ENCODE results near the gene SRSF9.
"Not testable (repeated sequence)": the region's sequence is repeated elsewhere in the genome, so short reads cannot be mapped to it uniquely, and the experiment has no call there.

The SRSF9 gene

DNA sequence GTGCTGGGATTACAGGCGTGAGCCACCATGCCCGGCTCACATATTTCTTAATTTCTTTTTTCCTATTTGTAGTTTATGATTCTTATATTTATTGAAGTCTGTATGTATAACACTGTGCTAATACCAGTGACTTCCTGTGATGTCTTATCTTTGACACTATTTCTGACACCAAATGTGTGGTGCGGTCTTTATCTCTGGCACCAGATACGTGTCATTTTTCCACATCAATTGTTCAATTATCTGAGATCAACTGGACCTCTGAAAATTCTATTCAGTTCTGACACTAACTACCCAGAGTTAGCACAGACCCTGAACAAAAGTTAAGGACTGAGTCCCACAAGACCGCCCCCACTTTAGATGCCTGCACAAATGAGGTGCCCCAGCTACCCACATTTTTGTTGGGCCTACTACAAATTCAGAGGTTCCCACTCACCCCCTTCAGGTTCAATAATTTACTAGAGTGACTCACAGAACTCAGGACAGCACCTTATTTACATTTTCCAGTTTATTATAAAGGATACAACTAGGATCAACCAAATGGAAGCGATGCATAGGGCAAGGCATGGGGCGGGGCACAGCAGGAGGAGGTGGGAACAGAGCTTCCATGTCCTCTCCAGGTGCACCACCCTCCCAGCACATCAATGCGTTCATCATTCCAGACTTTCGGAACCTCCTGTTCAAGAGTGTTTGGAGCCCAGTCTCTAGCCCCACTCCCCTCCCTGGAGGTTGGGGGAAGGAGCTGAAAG lies 11.6 kb upstream of the SRSF9 start:
- no peak for DNase-seq

DNA sequence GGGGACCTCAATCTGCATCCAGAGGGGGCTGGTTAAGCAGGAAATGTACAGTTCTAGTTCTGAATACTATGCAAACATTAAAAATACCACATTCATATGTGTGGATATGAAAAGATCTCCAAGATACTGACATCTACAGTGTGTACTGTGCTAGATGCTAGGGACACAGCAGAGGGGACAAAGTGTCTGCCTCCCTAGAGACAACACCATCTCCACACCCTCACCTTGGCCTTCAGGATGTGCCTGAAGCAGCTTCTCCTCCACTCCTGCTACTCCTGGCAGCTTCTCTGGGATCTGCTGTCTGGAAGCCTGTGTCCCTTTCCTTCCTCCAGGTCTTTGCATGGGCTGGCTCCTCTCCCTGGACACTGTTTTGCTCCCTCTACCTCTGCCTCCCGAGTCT lies 10.7 kb upstream of the SRSF9 start:
- DNase-seq, result no peak

DNA sequence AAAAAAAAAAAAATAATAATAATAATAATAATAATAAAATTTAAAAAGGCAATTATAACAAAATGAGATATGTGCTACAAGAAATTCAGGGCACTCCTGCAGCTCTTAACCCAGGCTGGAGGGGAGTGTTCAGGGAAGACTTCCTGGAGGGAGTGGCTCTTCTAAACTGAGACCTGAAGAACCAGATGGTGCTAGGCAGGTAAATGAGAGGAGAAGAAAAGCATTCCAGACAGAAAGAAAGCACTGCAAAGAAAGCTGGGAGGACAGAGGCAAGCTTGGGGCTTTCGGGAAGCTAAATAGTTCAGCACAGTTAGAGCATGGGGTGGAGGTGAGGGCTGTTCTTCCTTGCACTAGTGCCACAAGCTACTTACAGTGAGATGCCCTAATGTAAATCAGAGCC lies 9.9 kb upstream of the SRSF9 start:
- no peak for DNase-seq

DNA sequence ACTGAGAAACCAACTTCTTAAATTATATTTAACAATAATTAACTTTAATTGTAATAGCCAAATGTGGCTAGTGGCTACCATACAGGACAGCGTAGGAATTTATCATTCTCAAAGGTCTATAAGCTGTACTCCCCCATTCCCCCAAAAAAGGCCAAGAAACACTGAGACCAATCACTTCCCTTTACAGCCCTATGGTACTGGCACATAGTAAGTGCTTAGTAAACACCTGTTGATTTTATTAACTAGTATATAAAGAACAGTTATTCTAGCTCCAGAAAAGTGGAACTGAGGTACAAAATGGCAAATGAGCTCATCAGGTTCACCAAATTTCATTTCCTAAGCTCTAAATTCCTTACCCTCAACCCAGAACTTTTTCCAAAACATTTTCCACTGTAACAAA lies 6.1 kb upstream of the SRSF9 start:
- DNase-seq, result no peak

DNA sequence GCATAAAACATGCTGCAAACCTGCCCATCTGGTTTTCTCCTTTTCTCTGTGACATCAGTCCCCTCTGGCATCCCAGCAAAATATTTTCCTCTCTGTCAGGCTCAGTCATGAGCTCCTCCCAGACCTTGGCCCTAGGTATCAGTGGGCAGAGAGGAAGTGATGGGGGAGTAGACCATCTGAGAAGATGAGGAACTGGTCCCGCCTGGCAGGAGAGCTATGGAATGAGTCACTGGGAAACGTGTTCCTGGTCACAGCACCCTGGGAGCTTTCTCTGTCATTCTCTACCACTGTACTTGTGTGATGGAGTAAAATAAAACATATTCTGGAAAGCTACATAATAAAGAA lies 5.0 kb upstream of the SRSF9 start:
- peak; percentile 14 for DNase-seq

DNA sequence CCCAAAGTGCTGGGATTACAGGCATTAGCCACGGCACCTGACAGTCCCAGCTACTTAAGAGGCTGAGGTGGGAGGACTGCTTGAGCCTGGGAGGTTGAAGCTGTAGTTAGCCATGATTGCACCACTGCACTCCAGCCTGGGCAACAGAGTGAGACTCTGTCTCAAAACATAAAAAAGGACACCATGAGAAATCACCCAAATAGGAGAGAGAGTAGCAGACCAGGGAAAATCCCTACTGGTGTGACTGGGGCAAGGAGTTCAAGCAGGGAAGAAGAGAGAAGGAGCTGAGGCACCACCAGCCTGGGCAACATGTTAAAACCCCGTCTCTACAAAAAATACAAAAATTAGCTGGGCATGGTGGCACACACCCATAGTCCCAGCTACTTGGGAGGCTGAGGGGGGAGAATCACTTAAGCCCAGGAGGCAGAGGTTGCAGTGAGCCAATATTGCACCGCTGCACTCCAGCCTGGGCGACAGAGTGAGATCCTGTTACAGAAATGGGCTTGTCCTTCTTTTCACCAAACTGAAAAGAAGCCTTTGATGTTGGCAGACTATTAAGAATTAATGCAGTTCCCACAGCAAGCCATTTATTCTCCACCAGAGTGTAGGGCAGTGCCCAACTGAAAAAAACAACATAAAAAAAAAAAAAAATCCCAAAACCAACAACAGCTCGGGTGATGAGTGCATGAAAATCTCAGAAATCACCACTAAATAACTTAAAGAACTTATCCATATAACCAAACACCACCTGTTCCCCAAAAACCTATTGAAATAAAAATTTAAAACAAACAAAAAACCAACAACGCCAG lies 4.5 kb upstream of the SRSF9 start:
- DNase-seq, result no peak

DNA sequence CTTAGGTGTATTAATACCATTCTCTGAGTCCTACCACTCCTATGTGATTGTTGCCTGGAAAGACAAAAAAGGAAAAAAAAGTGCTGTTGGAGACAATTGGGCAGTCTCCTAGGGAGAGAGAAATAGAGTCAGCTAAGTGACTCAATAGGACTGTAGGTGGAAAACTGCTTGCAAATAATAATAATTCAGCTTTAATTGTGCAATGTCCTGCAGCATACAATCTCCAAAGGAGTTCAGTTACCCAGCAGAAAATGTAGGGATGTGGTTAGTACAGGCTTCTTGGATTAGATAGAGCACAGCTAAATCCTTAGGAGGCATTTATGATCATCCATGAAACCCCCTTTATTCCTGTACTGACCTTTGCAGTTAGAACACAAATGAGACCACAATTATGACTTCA lies 3.0 kb upstream of the SRSF9 start:
- no peak for DNase-seq

DNA sequence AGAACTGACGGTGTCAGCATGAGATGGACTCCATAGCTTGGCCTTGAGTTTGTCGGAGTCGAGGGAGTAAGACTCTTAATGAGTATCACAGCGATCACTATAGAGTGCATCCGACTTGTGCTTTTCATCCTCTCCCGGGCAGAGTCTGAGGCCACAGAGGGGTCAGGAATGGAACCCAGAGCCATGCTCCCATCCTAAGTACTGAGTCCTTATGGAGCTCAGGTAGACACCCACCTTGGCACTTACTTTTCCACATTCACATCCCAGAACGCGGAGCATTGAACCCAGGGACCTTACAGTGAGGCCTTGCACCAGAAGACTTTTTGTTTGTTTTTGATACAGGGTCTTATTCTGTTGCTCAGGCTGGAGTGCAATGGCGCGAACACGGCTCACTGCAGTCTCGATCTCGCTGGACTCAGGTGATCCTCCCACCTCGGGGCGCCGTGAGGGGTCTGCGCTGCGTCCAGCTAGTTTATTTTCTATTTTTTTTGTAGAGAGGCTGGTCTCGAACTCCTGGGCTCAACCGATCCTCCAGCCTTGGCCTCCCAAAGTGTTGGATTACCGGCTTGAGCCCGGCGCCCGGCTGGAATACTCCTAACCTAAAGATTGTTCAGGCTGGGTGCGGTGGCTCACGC lies 719 bp upstream of the SRSF9 start:
- no peak for DNase-seq

DNA sequence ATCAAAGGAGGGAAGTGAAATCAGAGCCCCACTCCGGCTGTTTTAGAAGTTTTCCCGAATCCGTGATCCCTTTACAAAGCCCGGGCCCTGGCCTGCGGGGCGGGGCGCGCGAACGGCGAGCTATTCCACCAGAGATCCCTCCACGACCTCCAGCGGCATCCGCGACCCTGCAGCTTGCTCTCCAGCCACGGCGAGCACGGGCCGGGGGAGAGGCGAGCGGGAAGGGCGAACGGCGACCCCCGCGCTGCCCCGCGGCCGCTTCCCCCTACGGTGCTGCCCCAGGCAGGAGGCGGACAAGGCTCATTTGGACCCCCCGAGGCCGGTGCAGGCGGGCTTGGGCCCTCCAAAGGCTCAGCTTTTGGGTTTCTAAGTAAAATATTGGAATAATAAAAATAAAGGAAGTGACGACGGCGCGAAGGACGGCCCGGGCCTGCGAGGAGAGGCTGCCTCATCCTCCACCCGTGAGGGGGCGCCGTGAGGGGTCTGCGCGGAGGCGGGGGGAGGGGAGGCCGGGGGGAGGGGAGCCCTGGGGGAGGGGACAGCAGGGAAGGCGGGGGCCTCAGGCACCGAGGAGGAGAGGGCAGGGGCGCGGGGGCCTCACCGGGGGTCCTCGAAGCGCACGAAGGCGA lies 613 bp downstream of the SRSF9 start:
- DNase-seq, result no peak

DNA sequence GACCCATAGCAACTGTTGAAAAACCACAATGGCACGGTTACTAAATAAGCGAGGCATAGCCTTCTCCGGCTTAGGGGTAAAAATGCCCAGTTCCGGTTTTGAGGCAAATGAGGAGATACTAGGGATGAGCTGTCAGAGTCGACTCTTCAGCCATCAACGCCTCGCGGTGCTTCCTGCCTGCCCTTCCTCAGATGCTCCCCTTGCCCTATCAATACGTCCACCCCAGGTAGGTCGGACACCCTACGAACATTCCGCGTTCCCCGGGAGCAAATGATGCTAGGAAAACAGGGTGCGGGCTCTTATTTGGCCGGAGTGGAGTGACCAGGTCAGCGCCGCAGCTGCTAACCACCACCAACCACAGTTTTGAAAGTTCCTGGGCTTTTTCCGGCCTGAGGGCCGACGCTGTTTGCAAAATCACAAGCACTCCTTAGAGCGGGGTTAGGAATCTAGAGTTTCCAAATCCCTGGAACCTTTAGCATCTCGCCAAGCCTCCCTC lies 1.2 kb downstream of the SRSF9 start:
- no peak for DNase-seq

DNA sequence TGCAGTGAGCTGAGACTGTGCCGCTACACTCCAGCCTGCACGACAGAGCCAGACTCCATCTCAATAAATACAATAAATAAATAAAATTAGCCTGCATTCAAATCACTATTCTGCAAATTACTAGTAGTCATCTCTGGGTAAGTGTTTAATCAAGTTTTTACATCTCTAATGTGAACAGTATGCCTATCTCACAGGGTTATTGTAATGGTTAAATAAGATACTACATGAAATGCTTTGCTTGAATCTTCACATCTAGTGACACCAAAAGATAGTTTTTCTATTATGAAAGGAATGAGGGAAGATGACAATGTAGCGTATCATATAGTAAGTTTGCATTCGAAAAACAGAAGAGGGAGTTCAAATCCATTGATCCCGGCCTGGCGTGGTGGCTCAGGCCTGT lies 2.1 kb downstream of the SRSF9 start:
- no peak for DNase-seq

DNA sequence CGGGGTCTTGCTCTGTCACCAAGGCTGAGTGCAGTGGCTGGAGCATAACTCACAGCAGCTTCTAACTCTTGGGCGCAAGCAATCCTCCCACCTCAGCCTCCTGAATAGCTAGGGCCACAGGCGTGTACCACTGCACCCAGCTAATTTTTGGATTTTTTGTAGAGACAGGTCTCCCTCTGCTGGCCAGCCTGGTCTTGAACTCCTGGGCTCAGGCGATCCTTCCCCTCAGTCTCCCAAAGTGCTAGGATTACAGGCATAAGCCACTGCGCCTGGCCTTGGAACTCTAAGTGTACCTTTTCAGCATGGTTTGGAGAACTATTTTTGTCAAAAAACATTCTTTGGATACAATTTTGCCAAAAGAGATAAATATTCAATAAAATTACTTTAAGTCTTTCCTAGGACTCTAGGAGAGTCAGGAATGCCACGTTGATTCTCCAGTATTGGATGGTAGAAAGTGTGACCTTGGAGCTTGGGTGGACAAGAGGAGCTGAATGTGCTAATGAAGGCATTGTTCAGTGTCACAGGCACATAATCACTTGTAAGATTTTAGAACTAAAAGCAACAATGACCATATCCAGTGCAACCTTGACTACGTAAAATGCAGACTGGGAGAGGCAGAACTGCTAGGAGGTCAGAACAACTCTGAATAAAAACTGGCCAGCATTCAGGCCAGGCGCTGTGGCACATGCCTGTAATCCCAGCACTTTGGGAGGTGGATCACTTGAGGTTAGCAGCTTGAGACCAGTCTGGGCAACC lies 2.8 kb downstream of the SRSF9 start:
- peak; percentile 20 for DNase-seq

DNA sequence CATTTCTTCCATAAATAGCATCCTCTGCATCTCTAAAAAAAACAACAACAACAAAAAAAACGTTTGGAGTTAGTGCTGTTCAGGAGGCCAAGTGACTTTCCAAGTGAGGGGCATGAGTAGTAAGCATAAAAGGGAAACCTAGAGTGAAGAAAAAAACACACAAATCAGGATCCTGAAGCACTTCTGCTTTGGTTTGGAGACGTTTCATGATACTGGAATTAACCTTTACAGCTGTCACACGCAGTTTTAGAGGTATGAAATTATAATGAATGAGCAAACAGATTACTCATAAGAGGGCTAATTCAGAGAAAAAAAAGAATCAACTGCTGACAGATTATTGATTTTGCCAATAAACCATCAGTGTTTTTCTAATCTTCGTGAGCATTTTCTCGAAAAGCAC lies 3.8 kb downstream of the SRSF9 start:
- no peak for DNase-seq

DNA sequence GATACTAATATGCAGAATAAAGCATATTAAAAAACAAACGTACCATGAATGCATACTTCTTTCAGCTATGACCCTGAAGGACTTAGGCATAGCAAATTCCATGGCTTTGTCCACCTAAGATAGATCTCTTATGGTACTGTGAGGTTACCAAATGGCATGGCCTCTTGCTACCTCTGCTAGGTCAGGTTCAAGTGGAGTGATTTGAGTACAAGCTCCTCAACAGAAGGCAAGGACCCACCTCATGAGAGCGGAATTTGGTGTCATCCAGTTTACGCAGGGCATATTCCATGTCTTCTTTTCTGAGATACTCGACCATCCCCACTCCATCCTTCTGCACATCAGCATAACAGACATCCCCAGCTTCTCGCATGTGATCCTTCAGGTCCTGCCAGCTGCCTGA lies 5.8 kb downstream of the SRSF9 start:
- no peak for DNase-seq

DNA sequence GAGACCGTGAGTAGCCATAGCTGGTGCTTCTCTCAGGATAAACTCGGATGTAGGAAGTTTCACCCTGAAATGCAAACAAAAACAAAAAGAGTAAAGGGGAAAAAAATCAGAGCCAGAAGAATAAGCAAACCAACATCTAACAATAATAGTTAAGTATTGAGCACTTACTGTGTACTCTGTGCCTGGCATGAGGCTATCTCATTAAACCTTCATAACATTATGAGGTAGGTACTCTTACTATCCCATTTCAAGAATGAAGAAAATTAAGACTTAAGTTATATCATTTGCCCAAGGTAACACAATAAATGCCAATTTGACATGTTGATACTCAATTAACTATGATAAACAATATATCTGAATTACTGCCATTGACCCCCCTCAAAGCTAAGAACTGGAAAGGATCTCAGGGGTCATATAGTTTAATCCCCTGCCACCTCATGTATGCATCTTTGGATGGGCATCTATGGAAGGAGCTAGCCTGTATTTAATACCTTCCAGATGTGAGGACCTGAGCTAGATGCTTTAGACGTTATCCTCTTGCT lies 7.4 kb downstream of the SRSF9 start:
- no peak for DNase-seq

DNA sequence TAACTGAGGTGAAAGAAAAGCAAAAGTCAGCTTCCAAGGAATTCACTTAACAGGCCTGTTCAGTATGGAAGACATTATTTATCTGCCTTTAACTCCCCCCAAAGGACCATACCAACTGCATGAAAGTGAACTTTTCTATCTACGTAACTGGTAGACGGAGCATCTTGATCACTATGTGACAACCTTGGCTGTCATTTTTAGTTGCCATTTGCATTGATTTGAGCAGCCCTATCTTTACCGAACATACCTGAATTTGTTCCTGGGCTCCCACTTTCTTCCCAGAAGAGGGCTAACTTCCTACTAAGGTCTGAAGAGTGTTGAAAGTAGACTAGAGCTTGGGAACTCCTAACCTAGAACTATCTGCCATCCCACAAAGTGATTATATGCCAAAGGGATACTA lies 9.4 kb downstream of the SRSF9 start:
- DNase-seq, result no peak

DNA sequence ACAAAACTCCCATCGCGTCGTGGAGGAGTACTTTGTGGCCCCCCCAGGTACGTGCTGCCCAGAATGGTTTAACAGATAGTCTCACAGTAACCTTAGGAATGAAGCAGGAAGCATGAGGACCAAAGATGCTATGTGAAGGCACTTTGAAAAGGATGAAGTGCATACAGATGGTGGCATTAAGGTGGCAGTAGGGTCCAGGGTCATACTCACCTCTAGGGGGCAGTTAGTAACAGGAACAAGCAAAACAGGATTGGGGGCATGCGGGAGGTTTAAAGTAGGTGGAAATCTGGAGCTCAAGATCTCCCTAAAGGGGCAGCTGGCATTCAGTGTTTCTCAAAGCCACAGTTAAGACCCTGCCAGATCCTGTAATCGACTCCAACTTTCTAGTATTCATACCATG lies 12.4 kb downstream of the SRSF9 start:
- DNase-seq, result no peak

DNA sequence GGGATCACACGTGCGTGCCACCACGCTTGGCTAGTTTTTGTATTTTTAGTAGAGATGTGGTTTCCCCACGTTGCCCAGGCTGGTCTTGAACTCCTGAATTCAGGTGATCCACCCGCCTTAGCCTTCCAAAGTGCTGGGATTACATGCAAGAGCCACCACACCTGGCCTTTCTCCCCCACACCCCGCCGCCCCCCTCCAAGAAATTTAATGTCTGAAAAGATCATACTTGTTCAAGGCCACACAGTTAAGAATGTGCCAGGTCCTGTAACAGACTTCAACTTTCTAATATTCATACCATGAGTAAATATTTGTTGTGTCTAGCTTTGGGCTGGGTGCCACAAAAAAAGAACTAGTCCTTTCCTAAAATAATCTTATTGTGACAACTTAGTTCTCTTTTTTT lies 14.2 kb downstream of the SRSF9 start:
- no peak for DNase-seq

DNA sequence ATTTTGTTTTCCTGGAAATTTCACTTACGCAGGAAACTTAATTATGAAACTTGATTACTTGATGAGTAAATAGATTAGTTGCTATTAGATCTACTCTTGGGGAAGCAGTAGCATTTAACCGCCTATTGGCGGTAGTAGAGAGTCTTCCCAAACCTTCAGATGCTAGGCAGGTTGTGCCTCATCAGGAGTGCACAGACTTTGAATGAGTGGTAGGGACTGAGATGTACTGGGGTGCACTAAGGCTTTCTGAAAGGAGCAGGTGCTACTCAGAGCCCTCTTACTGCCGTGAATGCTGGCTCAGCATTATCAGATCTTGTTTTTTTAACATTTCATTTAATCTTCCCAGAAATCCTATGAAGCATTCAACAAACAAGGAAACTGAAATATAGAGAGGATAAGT lies 15.6 kb downstream of the SRSF9 start:
- peak; percentile 46 for DNase-seq

DNA sequence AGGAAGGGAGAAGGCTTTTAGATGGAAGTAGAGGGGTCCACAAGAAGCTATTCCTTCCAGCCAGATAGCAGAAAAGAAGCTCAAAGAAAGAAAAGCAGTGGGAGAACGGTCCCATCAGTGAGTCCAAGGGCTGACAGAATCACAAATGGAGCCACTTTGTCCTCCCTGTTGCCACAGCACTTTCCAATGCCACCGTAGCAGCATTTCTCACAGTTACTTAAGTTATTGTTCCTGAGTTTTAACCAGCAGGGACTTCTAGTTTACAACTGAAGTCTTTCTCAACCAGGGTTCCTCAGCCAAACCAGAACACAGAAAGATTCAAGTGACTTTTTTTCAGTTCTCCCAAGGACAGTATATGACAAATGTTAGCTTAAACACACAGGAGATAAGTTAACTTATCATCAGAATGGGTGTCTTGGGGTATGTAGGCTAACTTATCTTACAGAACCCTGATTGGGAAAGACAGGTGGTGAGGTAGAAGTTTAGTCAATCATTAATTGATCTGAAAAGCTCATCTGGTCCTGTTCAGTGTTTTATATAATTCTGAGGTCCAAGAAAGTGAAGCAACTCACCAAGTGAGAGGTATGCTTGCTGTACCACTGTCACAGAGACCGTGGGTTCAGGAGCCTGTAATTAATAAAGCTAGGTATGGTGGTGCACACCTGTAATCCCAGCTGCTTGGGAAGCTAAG lies 16.3 kb downstream of the SRSF9 start:
- DNase-seq, result no peak

DNA sequence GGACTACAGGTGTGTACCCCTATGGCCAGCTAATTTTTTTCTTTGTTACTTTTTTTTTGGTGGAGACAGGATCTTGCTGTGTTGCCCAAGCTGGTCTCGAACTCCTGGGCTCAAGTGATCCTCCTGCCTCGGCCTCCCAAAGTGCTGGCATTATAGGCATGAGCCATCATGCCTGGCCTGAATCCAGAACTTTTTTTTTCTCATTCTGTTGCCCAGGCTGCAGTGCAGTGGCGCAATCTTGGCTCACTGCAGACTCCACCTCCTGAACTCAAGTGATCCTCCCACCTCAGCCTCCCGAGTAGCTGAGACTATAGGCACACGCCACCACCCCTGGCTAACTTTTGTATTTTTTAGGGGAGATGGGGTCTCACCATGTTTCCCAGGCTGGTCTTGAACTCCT lies 17.0 kb downstream of the SRSF9 start:
- DNase-seq, result not testable (repeated sequence)

DNA sequence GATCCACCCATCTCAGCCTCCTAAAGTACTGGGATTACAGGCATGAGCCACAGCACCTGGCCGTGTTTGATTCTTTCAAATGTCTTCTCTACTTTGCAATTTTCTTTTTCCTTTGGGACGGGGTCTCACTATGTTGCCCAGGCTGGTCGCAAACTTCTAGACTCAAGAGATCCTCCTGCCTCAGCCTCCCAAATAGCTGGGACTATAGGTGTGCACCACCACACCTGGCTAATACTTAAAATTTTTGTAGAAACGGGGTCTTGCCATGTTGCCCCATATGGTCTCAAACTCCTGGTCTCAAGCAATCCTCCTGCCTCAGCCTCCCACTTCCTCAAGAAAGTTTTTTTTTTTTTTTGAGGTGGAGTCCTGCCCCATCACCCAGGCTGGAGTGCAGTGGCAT lies 21.6 kb downstream of the SRSF9 start:
- no peak for DNase-seq

Data from NCI-H1694 treated with DMSO at 0.1 percent for 48 hours (cell line).